ENCODE data around the gene PCDHA1. TPM values are rescaled to one million over a fixed set of nuclear protein-coding genes. Genes with fewer than 3 reads are reported as not detected.

Gene PCDHA1
- polyA plus RNA-seq, 4 donors = 0.06 to 0.43 TPM; not detected in 2

DNA sequence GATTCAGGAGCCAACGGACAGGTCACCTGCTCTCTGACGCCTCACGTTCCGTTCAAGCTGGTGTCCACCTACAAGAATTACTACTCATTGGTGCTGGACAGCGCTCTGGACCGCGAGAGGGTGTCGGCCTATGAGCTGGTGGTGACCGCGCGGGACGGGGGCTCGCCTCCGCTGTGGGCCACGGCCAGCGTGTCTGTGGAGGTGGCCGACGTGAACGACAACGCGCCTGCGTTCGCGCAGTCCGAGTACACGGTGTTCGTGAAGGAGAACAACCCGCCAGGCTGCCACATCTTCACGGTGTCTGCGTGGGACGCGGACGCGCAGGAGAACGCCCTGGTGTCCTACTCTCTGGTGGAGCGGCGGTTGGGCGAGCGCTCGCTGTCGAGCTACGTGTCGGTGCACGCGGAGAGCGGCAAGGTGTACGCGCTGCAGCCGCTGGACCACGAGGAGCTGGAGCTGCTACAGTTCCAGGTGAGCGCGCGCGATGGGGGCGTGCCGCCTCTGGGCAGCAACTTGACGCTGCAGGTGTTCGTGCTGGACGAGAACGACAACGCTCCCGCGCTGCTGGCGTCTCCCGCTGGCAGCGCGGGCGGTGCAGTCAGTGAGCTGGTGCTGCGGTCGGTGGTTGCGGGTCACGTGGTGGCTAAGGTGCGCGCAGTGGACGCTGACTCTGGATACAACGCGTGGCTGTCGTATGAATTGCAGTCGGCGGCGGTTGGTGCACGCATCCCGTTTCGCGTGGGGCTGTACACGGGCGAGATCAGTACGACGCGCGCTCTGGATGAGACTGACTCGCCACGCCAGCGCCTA lies 71.4 kb downstream of the PCDHA1 start:
- Histone ChIP-seq H3K4me1 (ENCODE audit: control insufficient read depth in 3 of 3, insufficient read depth in 2 of 3, low read depth in 1 of 3, low read length in 2 of 3) (no peaks in the 10 kb centered on the region), H3K4me3 (ENCODE audit: low read depth in 1 of 3, low read length in 3 of 3) (no peak overlapping the region), H3K9me3 (ENCODE audit: control insufficient read depth in 2 of 2, insufficient read depth in 1 of 2, low read depth in 1 of 2, low read length in 1 of 2) (peaks cover 0 to 19% of the 10 kb centered on the region in 2 donors), H3K36me3 (ENCODE audit: control insufficient read depth in 3 of 3, insufficient read depth in 2 of 3, low read depth in 1 of 3, low read length in 3 of 3) (no peaks in the 10 kb centered on the region), H3K27me3 (ENCODE audit: control insufficient read depth in 3 of 3, insufficient read depth in 3 of 3, low read length in 3 of 3) (peaks cover 0 to under 1% (median 0%) of the 10 kb centered on the region in 3 donors), H3K27ac (ENCODE audit: low read depth in 1 of 3, low read length in 2 of 3) (no peak overlapping the region)
- no peak for DNase-seq
- FAIRE-seq = no peak
- 63 to 80% methylated on average over 86 to 94 of the region's 94 CpGs; no CpG with 5 or more reads in 1 of the 3 donors for WGBS, 3 donors

DNA sequence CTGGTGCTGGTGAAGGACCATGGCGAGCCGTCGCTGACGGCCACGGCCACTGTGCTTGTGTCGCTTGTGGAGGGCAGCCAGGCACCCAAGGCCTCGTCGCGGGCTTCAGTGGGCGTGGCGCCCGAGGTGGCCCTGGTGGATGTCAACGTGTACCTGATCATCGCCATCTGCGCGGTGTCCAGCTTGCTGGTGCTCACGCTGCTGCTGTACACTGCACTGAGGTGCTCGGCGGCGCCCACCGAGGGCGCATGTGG lies 72.0 kb downstream of the PCDHA1 start:
- H3K4me3 ChIP-seq (ENCODE audit: low read depth in 1 of 3, low read length in 3 of 3) = no peak overlapping the region
- peaks cover 0 to 2% (median 0%) of the 10 kb centered on the region in 3 donors for H3K27me3 ChIP-seq (ENCODE audit: control insufficient read depth in 3 of 3, insufficient read depth in 3 of 3, low read length in 3 of 3)
- no peaks in the 10 kb centered on the region for H3K36me3 ChIP-seq (ENCODE audit: control insufficient read depth in 3 of 3, insufficient read depth in 2 of 3, low read depth in 1 of 3, low read length in 3 of 3)
- H3K4me1 ChIP-seq (ENCODE audit: control insufficient read depth in 3 of 3, insufficient read depth in 2 of 3, low read depth in 1 of 3, low read length in 2 of 3) = no peaks in the 10 kb centered on the region
- 62 to 74% methylated on average over 10 to 22 of the region's 22 CpGs; no CpG with 5 or more reads in 1 of the 3 donors for WGBS, 3 donors
- DNase-seq (no peak), FAIRE-seq (no peak)
- peaks cover 0 to 24% of the 10 kb centered on the region in 2 donors for H3K9me3 ChIP-seq (ENCODE audit: control insufficient read depth in 2 of 2, insufficient read depth in 1 of 2, low read depth in 1 of 2, low read length in 1 of 2)
- H3K27ac ChIP-seq (ENCODE audit: low read depth in 1 of 3, low read length in 2 of 3) = no peak overlapping the region

DNA sequence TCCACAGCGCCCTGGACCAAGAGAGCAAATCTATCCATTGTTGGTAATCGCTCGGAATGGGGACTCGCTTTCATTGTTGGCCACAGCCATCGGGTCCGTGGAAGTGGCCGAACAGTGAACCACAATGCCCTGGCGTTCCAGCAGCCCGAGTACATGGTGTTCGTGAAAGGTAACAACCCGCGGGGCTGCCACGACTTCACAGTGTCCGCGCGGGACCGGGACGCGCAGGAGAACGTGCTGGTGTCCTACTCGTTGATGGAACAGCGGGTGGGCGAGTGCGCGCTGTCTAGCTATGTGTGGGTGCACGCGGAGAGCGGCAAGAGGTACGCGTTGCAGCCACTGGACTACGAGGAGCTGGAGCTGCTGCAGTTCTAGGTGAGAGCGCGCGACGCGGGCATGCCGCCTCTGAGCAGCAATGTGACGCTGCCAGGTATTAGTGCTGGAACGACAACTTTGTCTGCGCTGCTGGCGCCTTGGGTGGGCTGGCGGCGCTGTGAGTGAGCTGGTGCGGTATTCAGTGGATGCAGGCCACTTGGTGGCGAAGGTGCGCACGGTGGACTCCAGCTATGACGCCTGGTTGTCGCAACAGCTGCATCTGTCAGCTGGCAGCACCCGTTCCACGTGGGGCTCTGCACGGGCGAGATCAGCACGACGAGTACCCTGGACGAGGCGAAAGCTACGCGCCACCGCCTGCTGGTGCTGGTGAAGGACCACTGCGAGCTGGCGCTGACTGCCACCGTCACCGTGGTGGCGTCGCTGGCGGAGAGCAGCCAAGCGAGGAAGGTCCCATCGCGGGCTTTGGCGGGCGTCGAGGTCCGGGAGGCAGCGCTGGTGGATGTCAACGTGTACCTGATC lies 76.7 kb downstream of the PCDHA1 start:
- Histone ChIP-seq H3K27ac (ENCODE audit: low read depth in 1 of 3, low read length in 2 of 3) (no peak overlapping the region), H3K4me3 (ENCODE audit: low read depth in 1 of 3, low read length in 3 of 3) (no peak overlapping the region), H3K9me3 (ENCODE audit: control insufficient read depth in 2 of 2, insufficient read depth in 1 of 2, low read depth in 1 of 2, low read length in 1 of 2) (peaks cover 0 to 27% of the 10 kb centered on the region in 2 donors), H3K27me3 (ENCODE audit: control insufficient read depth in 3 of 3, insufficient read depth in 3 of 3, low read length in 3 of 3) (peaks cover 0 to 5% (median 0%) of the 10 kb centered on the region in 3 donors), H3K36me3 (ENCODE audit: control insufficient read depth in 3 of 3, insufficient read depth in 2 of 3, low read depth in 1 of 3, low read length in 3 of 3) (no peaks in the 10 kb centered on the region), H3K4me1 (ENCODE audit: control insufficient read depth in 3 of 3, insufficient read depth in 2 of 3, low read depth in 1 of 3, low read length in 2 of 3) (no peaks in the 10 kb centered on the region)
- DNase-seq (no peak), FAIRE-seq (no peak)
- WGBS, 3 donors = 52 to 75% (median 70%) methylated on average over 74 to 76 of the region's 76 CpGs

DNA sequence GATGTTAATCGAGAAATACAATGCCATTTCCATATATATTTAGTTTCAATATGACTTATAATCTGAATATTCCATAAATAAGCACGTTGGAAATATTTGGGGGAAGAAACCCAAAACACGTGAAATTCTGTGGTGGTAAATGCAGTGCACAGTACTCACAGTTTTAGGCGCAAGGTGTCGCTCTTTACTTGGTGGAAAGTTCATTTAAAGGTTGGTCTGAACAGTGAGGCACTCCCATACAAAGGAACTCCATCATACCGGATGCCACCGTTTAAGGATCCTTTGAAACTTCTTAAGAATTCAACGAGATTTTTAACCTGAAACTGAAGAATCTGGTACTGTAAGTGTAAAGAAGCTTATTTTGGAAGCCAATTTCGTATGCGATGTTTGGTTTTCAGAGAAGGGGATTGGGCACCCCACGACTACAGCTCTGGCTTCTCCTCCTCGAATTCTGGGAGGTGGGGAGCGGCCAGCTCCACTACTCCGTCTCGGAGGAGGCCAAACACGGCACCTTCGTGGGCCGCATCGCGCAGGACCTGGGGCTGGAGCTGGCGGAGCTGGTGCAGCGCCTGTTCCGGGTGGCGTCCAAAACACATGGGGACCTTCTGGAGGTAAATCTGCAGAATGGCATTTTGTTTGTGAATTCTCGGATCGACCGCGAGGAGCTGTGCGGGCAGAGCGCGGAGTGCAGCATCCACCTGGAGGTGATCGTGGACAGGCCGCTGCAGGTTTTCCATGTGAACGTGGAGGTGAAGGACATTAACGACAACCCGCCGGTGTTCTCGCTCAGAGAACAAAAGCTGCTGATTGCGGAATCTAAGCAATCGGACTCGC lies 83.0 kb downstream of the PCDHA1 start, which contains the start of gene PCDHA11:
Gene PCDHA11, plus strand, starts transcription at position 237 of the 834 bp plus-strand sequence. Its CDS starts 147 bp downstream, at position 384.
- FAIRE-seq (no peak), DNase-seq (no peak)
- H3K27me3 ChIP-seq (ENCODE audit: control insufficient read depth in 3 of 3, insufficient read depth in 3 of 3, low read length in 3 of 3) = no peaks in the 10 kb centered on the region
- no peak within 1 kb of the TSS for H3K27ac ChIP-seq (ENCODE audit: low read depth in 1 of 3, low read length in 2 of 3)
- WGBS, 3 donors = 18 to 40% (median 34%) methylated on average over 41 of the region's 41 CpGs
- H3K4me1 ChIP-seq (ENCODE audit: control insufficient read depth in 3 of 3, insufficient read depth in 2 of 3, low read depth in 1 of 3, low read length in 2 of 3) = no peaks in the 10 kb centered on the region
- H3K4me3 ChIP-seq (ENCODE audit: low read depth in 1 of 3, low read length in 3 of 3) = no peak within 1 kb of the TSS
- H3K9me3 ChIP-seq (ENCODE audit: control insufficient read depth in 2 of 2, insufficient read depth in 1 of 2, low read depth in 1 of 2, low read length in 1 of 2) = peaks cover 3 to 32% of the 10 kb centered on the region in 2 donors
- H3K36me3 ChIP-seq (ENCODE audit: control insufficient read depth in 3 of 3, insufficient read depth in 2 of 3, low read depth in 1 of 3, low read length in 3 of 3) = no peaks in the 10 kb centered on the region

DNA sequence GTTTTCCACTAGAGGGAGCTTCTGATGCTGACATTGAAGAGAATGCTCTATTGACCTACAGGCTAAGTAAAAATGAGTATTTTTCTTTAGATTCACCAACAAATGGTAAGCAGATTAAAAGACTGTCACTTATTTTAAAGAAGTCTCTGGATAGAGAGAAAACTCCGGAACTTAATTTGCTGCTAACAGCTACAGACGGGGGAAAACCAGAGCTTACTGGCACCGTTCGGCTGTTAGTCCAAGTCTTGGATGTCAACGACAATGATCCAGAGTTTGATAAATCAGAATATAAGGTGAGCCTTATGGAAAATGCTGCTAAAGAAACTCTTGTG lies 83.6 kb downstream of the PCDHA1 start:
- DNase-seq (no peak), FAIRE-seq (no peak)
- no peaks in the 10 kb centered on the region for H3K27me3 ChIP-seq (ENCODE audit: control insufficient read depth in 3 of 3, insufficient read depth in 3 of 3, low read length in 3 of 3)
- peaks cover 3 to 32% of the 10 kb centered on the region in 2 donors for H3K9me3 ChIP-seq (ENCODE audit: control insufficient read depth in 2 of 2, insufficient read depth in 1 of 2, low read depth in 1 of 2, low read length in 1 of 2)
- H3K4me3 ChIP-seq (ENCODE audit: low read depth in 1 of 3, low read length in 3 of 3) = no peak overlapping the region
- 59 to 63% (median 60%) methylated on average over 5 of the region's 5 CpGs for WGBS, 3 donors
- H3K4me1 ChIP-seq (ENCODE audit: control insufficient read depth in 3 of 3, insufficient read depth in 2 of 3, low read depth in 1 of 3, low read length in 2 of 3) = no peaks in the 10 kb centered on the region
- no peaks in the 10 kb centered on the region for H3K36me3 ChIP-seq (ENCODE audit: control insufficient read depth in 3 of 3, insufficient read depth in 2 of 3, low read depth in 1 of 3, low read length in 3 of 3)
- no peak overlapping the region for H3K27ac ChIP-seq (ENCODE audit: low read depth in 1 of 3, low read length in 2 of 3)

DNA sequence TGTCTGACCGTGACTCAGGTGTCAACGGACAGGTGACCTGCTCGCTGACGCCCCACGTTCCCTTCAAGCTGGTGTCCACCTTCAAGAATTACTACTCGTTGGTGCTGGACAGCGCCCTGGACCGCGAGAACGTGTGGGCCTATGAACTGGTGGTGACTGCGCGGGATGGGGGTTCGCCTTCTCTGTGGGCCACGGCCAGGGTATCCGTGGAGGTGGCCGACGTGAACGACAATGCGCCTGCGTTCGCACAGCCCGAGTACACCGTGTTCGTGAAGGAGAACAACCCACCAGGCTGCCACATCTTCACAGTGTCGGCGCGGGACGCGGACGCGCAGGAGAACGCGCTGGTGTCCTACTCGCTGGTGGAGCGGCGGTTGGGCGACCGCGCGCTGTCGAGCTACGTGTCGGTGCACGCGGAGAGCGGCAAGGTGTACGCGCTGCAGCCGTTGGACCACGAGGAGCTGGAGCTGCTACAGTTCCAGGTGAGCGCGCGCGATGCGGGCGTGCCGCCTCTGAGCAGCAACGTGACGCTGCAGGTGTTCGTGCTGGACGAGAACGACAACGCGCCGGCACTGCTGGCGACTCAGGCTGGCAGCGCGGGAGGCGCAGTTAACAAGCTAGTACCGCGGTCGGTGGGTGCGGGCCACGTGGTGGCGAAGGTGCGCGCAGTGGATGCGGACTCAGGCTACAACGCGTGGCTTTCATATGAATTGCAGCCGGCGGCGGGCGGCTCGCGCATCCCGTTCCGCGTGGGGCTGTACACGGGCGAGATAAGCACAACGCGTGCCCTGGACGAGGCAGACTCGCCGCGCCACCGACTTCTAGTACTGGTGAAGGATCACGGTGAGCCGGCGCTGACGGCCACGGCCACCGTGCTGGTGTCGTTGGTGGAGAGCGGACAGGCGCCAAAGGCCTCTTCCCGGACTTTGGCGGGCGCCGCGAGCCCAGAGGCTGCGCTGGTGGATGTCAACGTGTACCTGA lies 84.6 kb downstream of the PCDHA1 start:
- no peak overlapping the region for H3K27ac ChIP-seq (ENCODE audit: low read depth in 1 of 3, low read length in 2 of 3)
- H3K4me3 ChIP-seq (ENCODE audit: low read depth in 1 of 3, low read length in 3 of 3) = no peak overlapping the region
- no peak for FAIRE-seq
- no peaks in the 10 kb centered on the region for H3K4me1 ChIP-seq (ENCODE audit: control insufficient read depth in 3 of 3, insufficient read depth in 2 of 3, low read depth in 1 of 3, low read length in 2 of 3)
- 58 to 78% (median 74%) methylated on average over 109 to 114 of the region's 114 CpGs for WGBS, 3 donors
- no peak for DNase-seq
- H3K27me3 ChIP-seq (ENCODE audit: control insufficient read depth in 3 of 3, insufficient read depth in 3 of 3, low read length in 3 of 3) = no peaks in the 10 kb centered on the region
- H3K36me3 ChIP-seq (ENCODE audit: control insufficient read depth in 3 of 3, insufficient read depth in 2 of 3, low read depth in 1 of 3, low read length in 3 of 3) = no peaks in the 10 kb centered on the region
- H3K9me3 ChIP-seq (ENCODE audit: control insufficient read depth in 2 of 2, insufficient read depth in 1 of 2, low read depth in 1 of 2, low read length in 1 of 2) = peaks cover 3 to 37% of the 10 kb centered on the region in 2 donors

DNA sequence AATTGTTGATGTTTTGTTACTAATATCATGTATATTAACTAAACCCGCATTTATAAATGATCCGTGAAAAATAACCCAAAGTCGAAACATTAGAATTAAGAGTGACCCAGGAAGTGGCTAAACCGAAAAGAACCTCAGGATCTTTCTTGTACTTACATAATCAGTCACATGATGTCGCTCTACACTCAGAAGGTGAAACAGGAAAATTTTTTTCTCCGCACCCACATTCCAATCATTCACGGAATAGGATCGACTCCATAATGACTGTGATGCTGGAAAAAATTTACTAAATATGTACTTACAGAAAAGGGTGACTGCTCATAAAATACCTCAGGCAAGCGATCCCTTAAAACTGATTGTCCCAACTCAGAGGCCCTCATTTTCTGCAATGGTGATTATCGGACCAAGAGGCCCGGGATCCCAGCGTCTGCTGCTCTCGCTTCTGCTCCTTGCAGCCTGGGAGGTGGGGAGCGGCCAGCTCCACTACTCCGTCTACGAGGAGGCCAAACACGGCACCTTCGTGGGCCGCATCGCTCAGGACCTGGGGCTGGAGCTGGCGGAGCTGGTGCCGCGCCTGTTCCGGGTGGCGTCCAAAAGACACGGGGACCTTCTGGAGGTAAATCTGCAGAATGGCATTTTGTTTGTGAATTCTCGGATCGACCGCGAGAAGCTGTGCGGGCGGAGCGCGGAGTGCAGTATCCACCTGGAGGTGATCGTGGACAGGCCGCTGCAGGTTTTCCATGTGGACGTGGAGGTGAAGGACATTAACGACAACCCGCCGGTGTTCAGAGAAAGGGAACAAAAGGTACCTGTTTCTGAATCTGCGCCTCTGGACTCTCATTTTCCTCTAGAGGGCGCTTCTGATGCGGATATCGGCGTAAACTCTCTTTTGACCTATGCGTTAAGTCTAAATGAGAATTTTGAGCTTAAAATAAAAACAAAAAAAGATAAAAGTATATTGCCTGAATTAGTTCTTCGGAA lies 89.4 kb downstream of the PCDHA1 start, which contains the start of gene PCDHA12:
Gene PCDHA12, plus strand, starts transcription at position 224 of the 981 bp plus-strand sequence. Its CDS starts 165 bp downstream, at position 389.
- Histone ChIP-seq H3K9me3 (ENCODE audit: control insufficient read depth in 2 of 2, insufficient read depth in 1 of 2, low read depth in 1 of 2, low read length in 1 of 2) (peaks cover 4 to 43% of the 10 kb centered on the region in 2 donors), H3K4me1 (ENCODE audit: control insufficient read depth in 3 of 3, insufficient read depth in 2 of 3, low read depth in 1 of 3, low read length in 2 of 3) (no peaks in the 10 kb centered on the region), H3K36me3 (ENCODE audit: control insufficient read depth in 3 of 3, insufficient read depth in 2 of 3, low read depth in 1 of 3, low read length in 3 of 3) (no peaks in the 10 kb centered on the region), H3K4me3 (ENCODE audit: low read depth in 1 of 3, low read length in 3 of 3) (no peak within 1 kb of the TSS), H3K27me3 (ENCODE audit: control insufficient read depth in 3 of 3, insufficient read depth in 3 of 3, low read length in 3 of 3) (peaks cover 0 to 6% (median 0%) of the 10 kb centered on the region in 3 donors), H3K27ac (ENCODE audit: low read depth in 1 of 3, low read length in 2 of 3) (no peak within 1 kb of the TSS)
- DNase-seq = no peak
- FAIRE-seq = no peak
- 22 to 39% (median 37%) methylated on average over 46 to 47 of the region's 47 CpGs for WGBS, 3 donors

All from small intestine (tissue), 7 donors.